ENCODE data around the gene THAP5.

GRCh38 chr7:108589199-108589598, 19.7 kb upstream of the THAP5 start:
- TF ChIP-seq, protein P1, sequence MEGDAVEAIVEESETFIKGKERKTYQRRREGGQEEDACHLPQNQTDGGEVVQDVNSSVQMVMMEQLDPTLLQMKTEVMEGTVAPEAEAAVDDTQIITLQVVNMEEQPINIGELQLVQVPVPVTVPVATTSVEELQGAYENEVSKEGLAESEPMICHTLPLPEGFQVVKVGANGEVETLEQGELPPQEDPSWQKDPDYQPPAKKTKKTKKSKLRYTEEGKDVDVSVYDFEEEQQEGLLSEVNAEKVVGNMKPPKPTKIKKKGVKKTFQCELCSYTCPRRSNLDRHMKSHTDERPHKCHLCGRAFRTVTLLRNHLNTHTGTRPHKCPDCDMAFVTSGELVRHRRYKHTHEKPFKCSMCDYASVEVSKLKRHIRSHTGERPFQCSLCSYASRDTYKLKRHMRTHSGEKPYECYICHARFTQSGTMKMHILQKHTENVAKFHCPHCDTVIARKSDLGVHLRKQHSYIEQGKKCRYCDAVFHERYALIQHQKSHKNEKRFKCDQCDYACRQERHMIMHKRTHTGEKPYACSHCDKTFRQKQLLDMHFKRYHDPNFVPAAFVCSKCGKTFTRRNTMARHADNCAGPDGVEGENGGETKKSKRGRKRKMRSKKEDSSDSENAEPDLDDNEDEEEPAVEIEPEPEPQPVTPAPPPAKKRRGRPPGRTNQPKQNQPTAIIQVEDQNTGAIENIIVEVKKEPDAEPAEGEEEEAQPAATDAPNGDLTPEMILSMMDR (conservative IDR thresholded peaks at IDR 0.05): no peak
- TF ChIP-seq EZH2 (IDR thresholded peaks at IDR 0.05; ENCODE audit: low read depth): no peak
